GM18873 (cell line): ENCODE data around the gene EED.
A peak's percentile ranks its signal among the peaks of the same experiment; 100 is the strongest.
"Not testable (repeated sequence)": the region's sequence is repeated elsewhere in the genome, so short reads cannot be mapped to it uniquely, and the experiment has no call there.

Source experiments
- ATAC-seq: cut with Tn5 transposase; IDR thresholded peaks from one replicate; pipeline ENCODE4 v1.9.1; 2021; ENCODE audit warnings: mild to moderate bottlenecking, moderate library complexity, moderate number of reproducible peaks; ENCODE audit not compliant: unreplicated experiment, low FRiP score

The EED gene

GRCh38 chr11:86288776-86289507, 44.4 kb downstream of the EED start:
- no peak for ATAC-seq

- not testable (repeated sequence) for ATAC-seq
Measured at GRCh38 chr11:86289508-86290280, 45.1 kb downstream of the EED start.

- ATAC-seq = no peak
Measured at GRCh38 chr11:86291466-86292262, 47.1 kb downstream of the EED start.

- ATAC-seq = peak; percentile 79
Measured at GRCh38 chr11:86292912-86293616, 48.5 kb downstream of the EED start.

GRCh38 chr11:86294026-86294425, 49.5 kb downstream of the EED start:
- ATAC-seq = no peak

- ATAC-seq = no peak
Measured at GRCh38 chr11:86301742-86302091, 57.2 kb downstream of the EED start.

GRCh38 chr11:86302092-86302793, 57.7 kb downstream of the EED start, which contains the start of gene HIKESHI:
TSS of gene HIKESHI (plus strand) at chr11:86302240. CDS start at chr11:86302449, 209 bp downstream.
- ATAC-seq = peak; percentile 97

GRCh38 chr11:86303257-86303656, 58.7 kb downstream of the EED start:
- no peak for ATAC-seq

- not testable (repeated sequence) for ATAC-seq
Measured at GRCh38 chr11:86308710-86309109, 64.2 kb downstream of the EED start.

- no peak for ATAC-seq
Measured at GRCh38 chr11:86313793-86314192, 69.2 kb downstream of the EED start.

GRCh38 chr11:86314636-86315035, 70.1 kb downstream of the EED start:
- ATAC-seq = no peak
